HUES6 (cell line): Measurements from ENCODE around the gene KASH5.
A peak's percentile ranks its signal among the peaks of the same experiment; 100 is the strongest.

Experiments
- H3K27ac ChIP-seq: 2 replicates; pipeline ENCODE4 v1.7.0; 2013; ENCODE audit warnings: low read depth, mild to moderate bottlenecking, low read length, inconsistent platforms
- H3K27me3 ChIP-seq: 2 replicates; pipeline ENCODE4 v1.6.1; 2013; ENCODE audit warnings: low read length; ENCODE audit not compliant: control insufficient read depth, insufficient read depth
- H3K36me3 ChIP-seq: 2 replicates; pipeline ENCODE4 v1.6.1; 2013; ENCODE audit warnings: low read length; ENCODE audit not compliant: control insufficient read depth, insufficient read depth
- H3K4me1 ChIP-seq: 2 replicates; pipeline ENCODE4 v1.6.1; 2013; ENCODE audit warnings: low read length; ENCODE audit not compliant: control insufficient read depth, insufficient read depth
- H3K4me3 ChIP-seq: 2 replicates; pipeline ENCODE4 v1.5.1; 2013; ENCODE audit warnings: low read depth, low read length
- H3K9ac ChIP-seq: one replicate; pipeline ENCODE4 v1.6.1; 2013; ENCODE audit warnings: mild to moderate bottlenecking, low read length
- H3K9me3 ChIP-seq: 2 replicates; pipeline ENCODE4 v1.6.1; 2013; ENCODE audit warnings: low read depth, low read length; ENCODE audit not compliant: control insufficient read depth, insufficient read depth

Gene KASH5

DNA sequence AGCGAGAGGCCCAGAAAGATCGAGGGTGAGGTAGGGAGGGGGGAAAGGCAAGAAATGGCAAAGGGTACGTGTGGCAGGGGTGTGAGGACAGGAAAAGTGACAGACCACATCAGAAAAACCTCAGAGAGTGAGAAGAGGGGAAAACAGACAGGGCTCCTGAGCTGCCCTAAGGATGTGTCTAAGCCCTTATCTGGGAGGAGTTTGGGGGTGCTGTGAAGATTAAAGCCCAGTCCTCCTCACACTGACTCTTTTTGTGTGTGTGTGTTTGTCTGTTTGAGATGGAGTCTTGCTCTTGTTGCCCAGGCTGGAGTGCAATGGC, 35.9 kb downstream of the KASH5 start:
- Histone ChIP-seq H3K27ac (no peak overlapping the region), H3K4me1 (peaks cover 42% of the 10 kb centered on the region), H3K36me3 (no peaks in the 10 kb centered on the region), H3K4me3 (peak overlapping the region; percentile 51; the same call in 1 of the 2 replicates), H3K9ac (no peak overlapping the region), H3K27me3 (peaks cover 92% of the 10 kb centered on the region), H3K9me3 (no peaks in the 10 kb centered on the region)

DNA sequence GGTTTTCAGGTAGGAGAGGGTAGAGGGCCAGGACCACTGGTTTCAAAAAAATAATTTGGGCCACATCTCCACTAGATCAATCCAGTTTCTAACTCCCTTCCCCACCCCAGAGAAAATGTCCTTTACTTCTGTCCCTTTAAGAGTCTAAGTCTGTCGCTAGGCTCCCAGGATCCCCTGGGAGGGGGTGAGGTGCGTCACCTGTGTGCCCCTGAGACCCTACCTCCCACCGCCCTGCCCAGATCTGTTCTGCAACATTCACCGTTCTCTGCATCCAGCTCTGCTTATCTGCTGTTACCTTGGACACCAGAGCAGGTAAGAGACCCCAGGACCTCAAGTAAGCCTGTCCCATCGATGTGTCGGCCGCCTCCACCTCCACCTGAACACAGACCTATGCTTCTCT, 37.1 kb downstream of the KASH5 start, which contains the start of gene GFY:
Gene GFY, plus strand, starts transcription at position 211 of the 400 bp plus-strand sequence. CDS start 1,043 bp downstream, outside the sequence.
- Histone ChIP-seq H3K9me3 (no peaks in the 10 kb centered on the region), H3K27me3 (peaks cover 98% of the 10 kb centered on the region), H3K9ac (no peak within 1 kb of the TSS), H3K4me1 (peaks cover 42% of the 10 kb centered on the region), H3K36me3 (no peaks in the 10 kb centered on the region), H3K4me3 (peak within 1 kb of the TSS; percentile 38), H3K27ac (no peak within 1 kb of the TSS)

DNA sequence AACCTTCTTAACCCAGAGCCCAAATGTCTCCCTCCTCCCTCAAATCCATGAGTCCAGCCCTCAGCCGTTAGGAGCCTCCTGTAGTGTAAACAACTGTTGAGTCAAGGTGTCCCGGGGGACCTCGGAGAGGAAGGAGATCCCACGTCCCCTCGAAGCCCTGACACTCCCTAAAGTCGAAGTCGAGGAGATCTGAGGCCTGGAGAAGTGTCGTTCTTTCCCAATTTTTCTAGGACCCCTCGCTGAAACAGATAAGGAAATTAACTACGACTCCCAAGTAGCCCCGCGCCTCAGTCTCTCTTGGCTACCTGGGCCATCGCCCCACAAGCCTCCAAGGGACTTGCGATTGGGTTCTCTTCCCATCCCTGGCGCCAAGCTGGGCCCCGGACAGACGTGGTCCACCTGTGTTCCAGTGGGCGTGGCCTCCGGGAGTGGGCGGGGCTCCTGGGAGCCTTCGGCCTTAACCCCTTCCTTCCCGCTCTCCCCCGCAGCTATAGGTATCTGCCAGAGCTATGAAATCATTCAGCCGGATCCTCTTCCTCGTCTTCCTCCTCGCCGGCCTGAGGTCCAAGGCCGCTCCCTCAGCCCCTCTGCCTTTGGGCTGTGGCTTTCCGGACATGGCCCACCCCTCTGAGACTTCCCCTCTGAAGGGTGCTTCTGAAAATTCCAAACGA, 38.0 kb downstream of the KASH5 start:
- H3K36me3 ChIP-seq: no peaks in the 10 kb centered on the region
- no peak overlapping the region for H3K27ac ChIP-seq
- H3K4me1 ChIP-seq: peaks cover 35% of the 10 kb centered on the region
- H3K9ac ChIP-seq: no peak overlapping the region
- peaks cover 99% of the 10 kb centered on the region for H3K27me3 ChIP-seq
- H3K9me3 ChIP-seq: no peaks in the 10 kb centered on the region
- H3K4me3 ChIP-seq: peak overlapping the region; percentile 38

DNA sequence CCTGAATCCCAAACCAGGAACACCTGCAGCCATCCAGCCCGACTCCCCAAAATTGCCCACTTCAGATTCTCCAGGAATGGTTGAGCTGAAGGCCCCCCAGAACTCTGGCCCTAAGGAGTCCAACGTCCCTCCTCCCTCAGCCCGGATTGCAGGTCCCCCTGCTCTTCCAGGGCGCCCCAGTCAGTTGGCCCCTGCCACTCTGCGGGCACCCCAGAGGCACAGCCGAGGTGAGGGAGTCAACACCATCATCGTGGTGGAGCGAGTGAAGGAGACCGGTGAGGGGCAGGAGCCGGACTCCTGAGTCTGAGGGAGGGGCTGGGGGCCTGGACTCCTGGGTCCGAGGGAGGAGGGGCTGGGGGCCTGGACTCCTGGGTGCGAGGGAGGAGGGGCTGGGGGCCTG, 39.3 kb downstream of the KASH5 start:
- H3K27me3 ChIP-seq: peaks cover 98% of the 10 kb centered on the region
- H3K36me3 ChIP-seq: no peaks in the 10 kb centered on the region
- no peak overlapping the region for H3K27ac ChIP-seq
- no peaks in the 10 kb centered on the region for H3K9me3 ChIP-seq
- no peak overlapping the region for H3K4me3 ChIP-seq
- H3K9ac ChIP-seq: no peak overlapping the region
- peaks cover 38% of the 10 kb centered on the region for H3K4me1 ChIP-seq

DNA sequence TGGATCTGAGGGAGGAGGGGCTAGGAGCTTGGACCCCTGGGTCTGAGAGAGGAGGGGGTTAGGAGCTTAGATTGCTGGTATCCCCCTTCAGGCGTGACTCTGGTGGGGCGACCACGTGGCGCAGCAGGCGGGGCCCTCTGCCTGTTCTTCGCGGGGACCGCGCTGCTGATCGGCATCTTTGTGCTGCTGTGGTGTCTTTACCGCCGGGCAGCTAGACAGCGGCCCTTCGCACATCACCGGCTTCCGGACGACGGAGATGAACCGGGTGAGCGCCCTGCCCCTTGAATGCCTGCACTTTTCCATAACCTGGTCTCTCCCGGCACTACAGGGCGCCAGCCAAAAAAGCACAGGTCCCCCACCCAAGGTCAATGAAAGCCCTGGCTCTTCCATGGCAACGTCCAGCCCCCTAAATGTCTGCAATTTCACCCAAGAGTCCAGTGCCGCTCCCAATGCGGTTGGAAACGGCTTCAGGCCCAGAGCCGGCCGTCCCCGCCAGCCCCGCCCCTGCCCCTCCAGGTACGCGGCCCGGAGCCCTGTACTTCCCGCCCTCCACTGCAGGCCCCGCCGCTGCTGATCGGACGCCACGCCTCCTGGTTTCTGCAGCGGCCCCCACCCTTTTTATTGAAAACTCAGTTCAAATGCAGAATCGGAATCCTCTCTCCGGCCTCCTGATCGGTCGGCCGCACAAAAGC, 40.0 kb downstream of the KASH5 start:
- H3K4me3 ChIP-seq: peak overlapping the region; percentile 58
- peaks cover 98% of the 10 kb centered on the region for H3K27me3 ChIP-seq
- no peak overlapping the region for H3K9ac ChIP-seq
- H3K4me1 ChIP-seq: peaks cover 33% of the 10 kb centered on the region
- no peaks in the 10 kb centered on the region for H3K9me3 ChIP-seq
- no peak overlapping the region for H3K27ac ChIP-seq
- no peaks in the 10 kb centered on the region for H3K36me3 ChIP-seq

DNA sequence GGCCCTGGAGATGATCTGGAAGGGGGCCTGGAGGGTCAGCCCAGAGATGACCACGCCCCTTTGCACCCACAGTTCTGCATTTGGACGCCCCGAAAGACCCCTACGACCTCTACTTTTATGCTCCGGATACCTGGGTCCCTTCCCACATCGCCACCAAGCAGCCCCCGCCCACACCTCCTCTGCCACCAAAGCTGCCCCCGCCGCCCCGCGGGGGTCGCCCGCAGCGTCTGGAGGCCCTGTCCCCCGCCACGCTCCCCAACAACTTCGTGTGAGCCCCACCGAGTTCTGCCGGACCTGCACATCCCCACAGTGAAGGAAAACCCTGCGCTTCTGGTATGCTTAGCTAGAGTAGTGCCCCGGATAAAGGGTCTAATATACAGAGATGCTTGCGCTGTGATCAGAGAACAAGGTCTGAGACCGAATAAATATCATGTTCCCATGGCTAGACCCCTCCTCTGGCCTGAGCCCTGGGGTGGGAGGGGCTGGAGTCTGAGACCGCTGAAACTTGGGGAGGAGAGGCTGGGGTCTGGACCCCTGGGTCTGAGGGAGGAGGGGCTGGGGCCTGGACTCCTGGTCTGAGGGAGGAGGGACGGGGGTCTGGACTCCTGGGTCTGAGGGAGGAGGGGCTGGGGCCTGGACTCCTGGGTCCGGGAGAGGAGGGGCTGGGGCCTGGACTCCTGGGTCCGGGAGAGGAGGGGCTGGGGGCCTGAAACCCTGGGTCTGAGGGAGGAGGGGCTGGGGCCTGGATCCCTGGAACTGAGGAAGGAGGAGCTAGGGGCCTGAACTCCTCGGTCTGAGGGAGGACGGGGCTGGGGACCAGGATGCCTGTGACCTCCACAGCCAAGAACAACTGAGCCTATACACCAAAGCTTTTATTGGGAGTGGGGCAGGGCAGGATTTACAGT, 40.8 kb downstream of the KASH5 start:
- Histone ChIP-seq H3K4me1 (peaks cover 38% of the 10 kb centered on the region), H3K27me3 (peaks cover 98% of the 10 kb centered on the region), H3K27ac (no peak overlapping the region), H3K9me3 (no peaks in the 10 kb centered on the region), H3K4me3 (peak overlapping the region; percentile 58), H3K36me3 (no peaks in the 10 kb centered on the region), H3K9ac (no peak overlapping the region)

DNA sequence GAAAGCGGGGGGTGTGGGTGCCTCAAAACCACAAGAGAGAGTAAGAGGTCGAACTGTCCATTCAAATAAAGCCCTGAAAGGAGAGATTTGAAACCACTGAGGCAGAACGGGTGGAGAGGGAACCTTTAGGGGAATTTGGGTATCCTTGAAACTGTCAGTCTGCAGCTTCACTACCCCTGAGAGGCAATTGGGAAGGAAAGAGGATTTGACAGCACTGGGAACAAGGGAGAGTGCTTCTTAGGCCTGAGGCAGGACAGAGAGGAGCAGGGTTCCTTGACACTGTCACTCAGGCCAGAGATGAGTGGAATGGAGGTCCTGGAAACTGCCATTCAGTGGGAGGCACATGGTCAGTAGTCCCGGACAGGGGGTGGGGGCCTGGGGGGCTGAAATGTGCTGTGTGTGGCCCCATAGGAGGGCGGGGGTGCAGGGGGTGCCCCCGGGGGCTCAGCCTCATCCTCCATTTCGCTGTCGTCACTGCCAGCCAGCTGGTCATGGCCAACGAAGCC, 42.2 kb downstream of the KASH5 start:
- Histone ChIP-seq H3K9me3 (no peaks in the 10 kb centered on the region), H3K27ac (no peak overlapping the region), H3K4me1 (peaks cover 39% of the 10 kb centered on the region), H3K27me3 (peaks cover 98% of the 10 kb centered on the region), H3K9ac (no peak overlapping the region), H3K4me3 (no peak overlapping the region), H3K36me3 (no peaks in the 10 kb centered on the region)

DNA sequence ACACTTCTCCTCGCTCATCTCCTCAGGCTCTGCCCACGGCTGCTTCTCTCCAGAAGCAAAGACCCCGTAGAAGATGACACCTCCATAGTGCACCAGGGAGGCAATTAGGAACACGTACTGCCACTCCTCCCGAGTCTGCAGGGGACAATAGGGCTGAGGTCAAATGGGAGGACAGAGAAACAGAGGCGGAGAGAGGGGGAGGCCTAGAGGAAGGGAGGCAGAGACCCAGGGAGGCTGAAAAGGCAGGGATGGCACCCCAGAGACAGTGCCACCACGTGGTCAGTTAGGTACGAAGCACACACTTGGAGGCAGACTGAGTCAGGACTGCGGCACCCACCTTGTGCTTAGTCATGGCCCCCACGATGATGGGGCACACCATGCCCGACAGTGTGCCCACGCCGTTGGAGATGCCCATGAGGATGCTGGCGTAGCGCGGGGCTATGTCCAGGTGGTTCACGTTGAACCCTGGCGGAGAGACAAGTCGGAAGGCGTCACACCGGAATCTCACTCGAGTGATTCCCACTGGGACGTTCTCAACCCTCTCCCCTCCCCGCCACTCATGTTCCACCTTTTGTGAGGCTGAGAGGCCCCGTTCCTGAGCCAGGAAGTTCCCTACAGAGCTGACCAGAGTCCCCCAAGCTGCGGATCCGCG, 42.8 kb downstream of the KASH5 start:
- H3K4me1 ChIP-seq: peaks cover 35% of the 10 kb centered on the region
- no peak overlapping the region for H3K4me3 ChIP-seq
- no peaks in the 10 kb centered on the region for H3K9me3 ChIP-seq
- peaks cover 98% of the 10 kb centered on the region for H3K27me3 ChIP-seq
- H3K36me3 ChIP-seq: no peaks in the 10 kb centered on the region
- no peak overlapping the region for H3K27ac ChIP-seq
- H3K9ac ChIP-seq: no peak overlapping the region

DNA sequence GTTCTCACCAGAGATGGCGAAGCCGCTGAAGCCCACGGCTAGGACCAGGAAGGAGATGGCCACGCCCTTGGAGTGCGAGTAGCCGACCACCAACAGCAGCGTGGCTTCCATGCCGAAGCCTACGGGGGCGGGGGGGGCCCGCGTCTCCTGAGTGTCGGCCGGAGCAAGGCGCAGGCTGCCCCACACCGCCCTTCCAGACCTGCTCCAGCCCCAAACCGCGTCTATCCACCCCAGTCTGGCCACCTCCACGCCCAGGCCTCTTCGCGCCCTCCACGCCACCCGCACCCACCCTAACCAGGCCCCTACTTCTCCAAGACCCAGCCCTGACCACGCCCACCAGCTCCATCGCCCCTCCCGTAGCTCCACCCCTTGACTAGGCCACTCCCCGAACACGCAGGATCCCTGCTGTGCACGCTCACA, 43.3 kb downstream of the KASH5 start:
- H3K9ac ChIP-seq: no peak overlapping the region
- H3K4me1 ChIP-seq: peaks cover 37% of the 10 kb centered on the region
- no peak overlapping the region for H3K4me3 ChIP-seq
- H3K9me3 ChIP-seq: no peaks in the 10 kb centered on the region
- no peak overlapping the region for H3K27ac ChIP-seq
- peaks cover 98% of the 10 kb centered on the region for H3K27me3 ChIP-seq
- no peaks in the 10 kb centered on the region for H3K36me3 ChIP-seq

DNA sequence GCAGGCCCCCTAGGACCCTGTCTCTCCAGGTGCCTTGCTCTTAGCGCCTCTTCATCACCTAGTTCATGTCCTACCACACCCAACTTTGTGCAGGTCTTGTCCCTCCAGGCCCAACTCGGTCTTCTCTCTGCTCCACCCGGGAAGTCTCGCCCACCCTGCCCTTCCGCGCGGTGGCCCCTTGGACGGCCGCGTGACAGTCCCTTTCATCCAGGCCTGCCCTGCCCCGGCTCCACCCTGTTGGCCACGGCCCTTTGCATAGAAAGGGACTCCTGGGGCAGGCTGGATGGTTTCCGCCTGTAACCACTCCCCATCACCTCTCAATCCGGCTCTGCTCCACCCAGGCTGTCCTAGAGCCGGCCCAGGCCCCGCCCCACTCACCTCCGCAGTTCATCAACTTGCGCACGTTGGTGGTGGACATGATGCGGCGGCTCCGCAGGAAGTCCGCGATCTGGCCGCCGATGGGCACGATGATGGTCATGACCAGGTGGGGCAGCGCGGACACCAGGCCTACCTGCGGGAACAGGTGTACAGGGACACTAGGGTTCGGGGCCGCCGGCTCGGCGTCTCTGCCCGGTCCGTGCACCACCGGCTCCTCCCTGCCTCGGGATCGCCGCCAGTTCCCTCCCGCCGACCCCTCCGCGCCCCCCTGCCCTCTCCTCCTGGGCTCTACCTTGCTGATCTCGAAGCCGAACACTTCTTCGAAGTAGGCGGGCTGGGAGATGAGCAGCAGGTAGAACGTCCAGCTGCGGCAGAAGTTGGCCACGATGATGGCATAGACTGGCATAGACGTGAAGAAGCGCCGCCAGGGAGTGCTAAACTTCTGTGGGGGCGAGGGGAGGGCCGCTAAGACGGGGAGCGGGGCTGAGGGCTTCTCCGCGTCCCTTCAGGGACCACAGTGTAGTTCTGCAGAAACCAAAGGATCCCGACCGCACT, 44.4 kb downstream of the KASH5 start:
- no peak overlapping the region for H3K27ac ChIP-seq
- H3K27me3 ChIP-seq: peaks cover 98% of the 10 kb centered on the region
- H3K9ac ChIP-seq: no peak overlapping the region
- peaks cover 34% of the 10 kb centered on the region for H3K4me1 ChIP-seq
- H3K4me3 ChIP-seq: peak overlapping the region; percentile 68
- no peaks in the 10 kb centered on the region for H3K9me3 ChIP-seq
- no peaks in the 10 kb centered on the region for H3K36me3 ChIP-seq
